B cell (primary cell): ENCODE results near the gene LITAFD.
"Not testable (repeated sequence)": the region's sequence is repeated elsewhere in the genome, so short reads cannot be mapped to it uniquely, and the experiment has no call there.

Source experiments
- CTCF ChIP-seq: fragments of 200-600 bp; IDR thresholded peaks from one replicate; pipeline ENCODE4 v1.8.0; 2022; ENCODE audit warnings: antibody characterized with exemption, mild to moderate bottlenecking
- EZH2 ChIP-seq: IDR thresholded peaks from 2 replicates; pipeline ENCODE4 v1.6.1; 2012; ENCODE audit warnings: borderline replicate concordance, low read depth, mild to moderate bottlenecking, moderate library complexity, low read length; ENCODE audit not compliant: insufficient read depth, poor library complexity, severe bottlenecking

GRCh38 chr16:8837594-8837993, 44.6 kb upstream of the LITAFD start:
- TF ChIP-seq CTCF, EZH2: not testable (repeated sequence)
